Ovary (tissue), 3 donors: Measurements from ENCODE around the gene FAM83C.

ENCODE experiments used
- EP300 ChIP-seq: sonication (generic); formaldehyde crosslinking; IDR thresholded peaks from one replicate; pipeline ENCODE4 v1.6.1; 2017; ENCODE audit warnings: antibody characterized with exemption
- POLR2A ChIP-seq: fragments of 450-650 bp; IDR thresholded peaks from one replicate; pipeline ENCODE4 v1.6.1; 2017; ENCODE audit warnings: antibody characterized with exemption, mild to moderate bottlenecking, moderate library complexity
- TF ChIP-seq, protein P1 (sequence below), 3 donors: fragments of 450-650 bp in 2 of 3; fragments of 200-600 bp in 1 of 3; IDR thresholded peaks; one replicate each; pipeline versions ENCODE4 v1.5.1 to v1.8.0; 2016 to 2022; ENCODE audit warnings: antibody characterized with exemption in 3 of 3, mild to moderate bottlenecking in 1 of 3
- donor health status: DM: no; HTN: no; CAD: no.

DNA sequence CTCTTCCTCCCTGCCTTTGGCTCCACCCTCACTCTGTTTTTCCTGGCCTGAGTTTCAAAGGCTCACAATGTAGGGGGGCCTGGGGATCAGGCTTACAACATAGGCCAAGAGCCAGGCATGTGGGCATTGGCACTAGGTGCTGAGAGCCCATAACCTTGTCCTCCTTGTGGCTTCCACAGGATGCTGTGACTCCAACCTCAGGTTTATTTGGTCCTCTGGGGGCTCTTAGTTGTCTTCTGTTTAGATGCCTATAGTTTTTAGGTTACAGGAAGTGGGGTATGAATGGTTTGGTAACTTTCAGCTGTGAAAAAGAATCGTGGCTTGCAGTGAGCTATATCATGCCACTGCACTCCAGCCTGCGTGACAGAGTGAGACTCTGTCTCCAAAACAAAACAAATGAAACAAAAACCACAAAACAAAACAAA, 40.2 kb downstream of the FAM83C start:
- TF ChIP-seq POLR2A = no peak
- TF ChIP-seq EP300 = no peak
- TF ChIP-seq, protein P1, sequence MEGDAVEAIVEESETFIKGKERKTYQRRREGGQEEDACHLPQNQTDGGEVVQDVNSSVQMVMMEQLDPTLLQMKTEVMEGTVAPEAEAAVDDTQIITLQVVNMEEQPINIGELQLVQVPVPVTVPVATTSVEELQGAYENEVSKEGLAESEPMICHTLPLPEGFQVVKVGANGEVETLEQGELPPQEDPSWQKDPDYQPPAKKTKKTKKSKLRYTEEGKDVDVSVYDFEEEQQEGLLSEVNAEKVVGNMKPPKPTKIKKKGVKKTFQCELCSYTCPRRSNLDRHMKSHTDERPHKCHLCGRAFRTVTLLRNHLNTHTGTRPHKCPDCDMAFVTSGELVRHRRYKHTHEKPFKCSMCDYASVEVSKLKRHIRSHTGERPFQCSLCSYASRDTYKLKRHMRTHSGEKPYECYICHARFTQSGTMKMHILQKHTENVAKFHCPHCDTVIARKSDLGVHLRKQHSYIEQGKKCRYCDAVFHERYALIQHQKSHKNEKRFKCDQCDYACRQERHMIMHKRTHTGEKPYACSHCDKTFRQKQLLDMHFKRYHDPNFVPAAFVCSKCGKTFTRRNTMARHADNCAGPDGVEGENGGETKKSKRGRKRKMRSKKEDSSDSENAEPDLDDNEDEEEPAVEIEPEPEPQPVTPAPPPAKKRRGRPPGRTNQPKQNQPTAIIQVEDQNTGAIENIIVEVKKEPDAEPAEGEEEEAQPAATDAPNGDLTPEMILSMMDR (IDR thresholded peaks at IDR 0.05) = no peak
